Urinary bladder (tissue), 4 donors: Measurements from ENCODE around the gene HYI. TPM values are rescaled to one million over a fixed set of nuclear protein-coding genes. Genes with fewer than 3 reads are reported as not detected.
A peak's percentile ranks its signal among the peaks of the same experiment; 100 is the strongest.
"Not testable (repeated sequence)": the region's sequence is repeated elsewhere in the genome, so short reads cannot be mapped to it uniquely, and the experiment has no call there.

ENCODE experiments used
- DNase-seq: peaks from one replicate; pipeline ENCODE4 v3.0.0-alpha.2; 2015; ENCODE audit errors: extremely low spot score
- H3K27ac ChIP-seq: one replicate; pipeline ENCODE4 v1.5.1; 2013; ENCODE audit warnings: low read depth, mild to moderate bottlenecking, moderate library complexity
- H3K36me3 ChIP-seq: one replicate; pipeline ENCODE4 v1.6.1; 2013; ENCODE audit warnings: mild to moderate bottlenecking, moderate library complexity; ENCODE audit not compliant: insufficient read depth
- H3K4me1 ChIP-seq: one replicate; pipeline ENCODE4 v1.6.1; 2013; ENCODE audit warnings: mild to moderate bottlenecking, moderate library complexity; ENCODE audit not compliant: insufficient read depth
- H3K4me3 ChIP-seq: one replicate; pipeline ENCODE4 v1.5.1; 2013; ENCODE audit warnings: low read depth, low read length
- WGBS: extraction: QIAGEN DNeasy Blood & Tissue Kit; methylation state at CpG from one replicate; pipeline ENCODE4 v1.1.7; 2013; 5-methylcytosine and 5-hydroxymethylcytosine counted together
- polyA plus RNA-seq: library from polyadenylated mRNA; stranded (reverse); fragments of 200-250 nt; gene quantifications from one replicate; pipeline ENCODE4 v1.2.3, GENCODE V29; 2013
- total RNA-seq: library from RNA; depleted of rRNA; stranded (reverse); fragments of >200 nt; gene quantifications from one replicate; pipeline ENCODE4 v1.2.3, GENCODE V29; 2014
- donor health status: healthy with polysubstance abuse.
- donor health status: healthy.

The HYI gene, protein sequence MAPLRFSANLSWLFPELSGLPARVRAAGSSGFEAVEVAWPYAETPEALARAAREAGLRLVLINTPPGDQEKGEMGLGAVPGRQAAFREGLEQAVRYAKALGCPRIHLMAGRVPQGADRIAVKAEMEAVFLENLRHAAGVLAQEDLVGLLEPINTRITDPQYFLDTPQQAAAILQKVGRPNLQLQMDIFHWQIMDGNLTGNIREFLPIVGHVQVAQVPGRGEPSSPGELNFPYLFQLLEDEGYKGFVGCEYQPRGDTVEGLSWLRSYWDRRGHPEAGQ
- total RNA-seq (27.8 TPM), polyA plus RNA-seq (49.3 TPM)

DNA sequence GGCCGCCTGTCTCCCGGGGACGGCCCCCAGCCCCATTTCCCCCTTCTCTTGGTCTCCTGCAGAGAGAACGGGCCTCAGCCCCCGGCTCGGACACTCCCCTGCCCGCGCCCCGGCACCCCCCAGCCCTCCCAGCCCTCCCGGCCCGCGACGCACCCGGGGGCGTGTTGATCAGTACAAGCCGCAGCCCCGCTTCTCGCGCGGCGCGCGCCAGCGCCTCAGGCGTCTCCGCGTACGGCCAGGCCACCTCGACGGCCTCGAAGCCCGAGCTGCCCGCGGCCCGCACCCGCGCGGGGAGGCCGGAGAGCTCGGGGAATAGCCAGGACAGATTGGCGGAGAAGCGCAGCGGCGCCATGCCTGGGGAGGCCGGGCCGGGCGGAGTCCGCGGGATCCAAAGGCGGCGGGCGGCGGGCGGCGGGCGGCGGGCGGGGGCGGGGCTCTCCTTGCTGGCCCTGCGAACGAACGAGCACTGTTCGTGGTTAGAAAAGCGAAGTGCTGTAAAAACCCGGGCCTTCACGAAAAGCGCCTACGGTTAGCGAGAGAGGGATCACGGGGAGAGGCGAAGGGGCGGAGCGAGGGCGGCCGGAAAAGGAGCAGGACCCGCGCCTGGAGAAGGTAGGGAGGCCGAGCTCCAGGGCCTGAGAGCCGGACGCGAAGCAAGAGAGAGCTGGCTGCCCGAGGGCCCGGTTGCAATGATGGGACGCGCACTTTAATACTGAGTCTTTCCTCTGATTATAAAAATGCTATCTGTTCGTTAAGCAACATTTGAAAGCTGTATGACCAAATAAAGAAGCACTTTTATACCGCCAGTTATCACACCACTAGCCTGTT is at the start of gene HYI:
HYI (minus strand) TSS at position 490 of the 828 bp plus-strand sequence; CDS start at position 352, 138 bp downstream.
- peaks cover 7% of the 10 kb centered on the region for H3K36me3 ChIP-seq
- H3K4me1 ChIP-seq, result no peaks in the 10 kb centered on the region
- peak within 1 kb of the TSS; percentile 75 for H3K4me3 ChIP-seq
- WGBS, result under 1% methylated on average over 87 of the region's 87 CpGs
- peak; percentile 79 for DNase-seq
- H3K27ac ChIP-seq, result peak within 1 kb of the TSS; percentile 95

DNA sequence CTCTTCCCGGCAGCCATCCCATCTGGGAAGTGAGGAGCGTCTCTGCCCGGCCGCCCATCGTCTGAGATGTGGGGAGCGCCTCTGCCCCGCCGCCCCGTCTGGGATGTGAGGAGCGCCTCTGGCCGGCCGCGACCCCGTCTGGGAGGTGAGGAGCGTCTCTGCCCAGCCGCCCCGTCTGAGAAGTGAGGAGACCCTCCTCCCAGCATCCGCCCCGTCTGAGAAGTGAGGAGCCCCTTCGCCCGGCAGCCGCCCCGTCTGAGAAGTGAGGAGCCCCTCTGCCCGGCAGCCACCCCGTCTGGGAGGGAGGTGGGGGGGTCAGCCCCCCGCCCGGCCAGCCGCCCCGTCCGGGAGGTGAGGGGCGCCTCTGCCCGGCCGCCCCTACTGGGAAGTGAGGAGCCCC is 48.1 kb upstream of the HYI start:
- not testable (repeated sequence) for DNase-seq, H3K27ac ChIP-seq, H3K4me1 ChIP-seq, H3K36me3 ChIP-seq, H3K4me3 ChIP-seq
- WGBS, result 96% methylated on average over 22 of the region's 33 CpGs

DNA sequence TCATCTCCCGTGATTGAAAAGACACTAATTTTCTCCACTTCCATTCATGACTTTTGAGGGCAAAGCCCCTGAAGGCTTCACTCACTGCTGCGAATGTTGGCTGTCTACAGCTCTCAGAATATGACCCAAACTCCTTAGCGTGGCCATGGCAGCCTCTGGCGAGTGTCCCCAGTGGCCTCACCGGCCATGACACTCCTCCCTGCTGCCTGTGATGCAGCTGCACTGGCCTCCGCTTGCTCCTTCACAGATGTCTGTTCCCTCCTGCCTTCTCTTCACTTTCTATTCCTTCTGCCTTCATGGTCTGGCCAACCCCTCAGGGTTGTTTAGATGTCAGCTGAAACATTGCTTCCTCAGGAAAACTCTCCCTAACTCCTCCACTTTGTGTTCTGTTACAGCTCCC is 46.2 kb upstream of the HYI start:
- Histone ChIP-seq H3K27ac (no peak overlapping the region), H3K4me3 (no peak overlapping the region), H3K4me1 (no peaks in the 10 kb centered on the region), H3K36me3 (no peaks in the 10 kb centered on the region)
- 76% methylated on average over 6 of the region's 6 CpGs for WGBS
- DNase-seq, result no peak

DNA sequence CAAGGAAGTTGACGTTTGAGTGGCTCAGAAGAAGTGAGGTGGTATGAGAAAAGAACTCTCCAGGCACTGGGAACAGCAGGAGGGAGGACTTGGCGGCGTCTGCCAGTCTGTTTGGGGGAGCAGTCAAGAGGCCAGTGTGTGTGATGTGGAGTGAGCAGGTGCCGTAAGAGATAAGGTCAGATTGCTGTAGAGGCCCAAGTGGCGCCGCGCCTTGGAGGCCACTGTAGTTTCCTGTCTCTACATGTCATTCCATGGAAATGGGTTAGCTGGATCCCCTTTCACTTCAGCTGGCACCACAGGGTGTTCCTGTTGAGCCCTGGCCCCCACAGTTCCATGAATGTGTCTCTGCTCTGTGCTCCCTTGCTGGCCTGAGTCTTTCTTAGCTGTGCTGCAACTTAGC is 41.5 kb upstream of the HYI start:
- DNase-seq, result no peak
- 90% methylated on average over 7 of the region's 7 CpGs for WGBS
- Histone ChIP-seq H3K36me3 (no peaks in the 10 kb centered on the region), H3K4me1 (no peaks in the 10 kb centered on the region), H3K27ac (no peak overlapping the region), H3K4me3 (no peak overlapping the region)

DNA sequence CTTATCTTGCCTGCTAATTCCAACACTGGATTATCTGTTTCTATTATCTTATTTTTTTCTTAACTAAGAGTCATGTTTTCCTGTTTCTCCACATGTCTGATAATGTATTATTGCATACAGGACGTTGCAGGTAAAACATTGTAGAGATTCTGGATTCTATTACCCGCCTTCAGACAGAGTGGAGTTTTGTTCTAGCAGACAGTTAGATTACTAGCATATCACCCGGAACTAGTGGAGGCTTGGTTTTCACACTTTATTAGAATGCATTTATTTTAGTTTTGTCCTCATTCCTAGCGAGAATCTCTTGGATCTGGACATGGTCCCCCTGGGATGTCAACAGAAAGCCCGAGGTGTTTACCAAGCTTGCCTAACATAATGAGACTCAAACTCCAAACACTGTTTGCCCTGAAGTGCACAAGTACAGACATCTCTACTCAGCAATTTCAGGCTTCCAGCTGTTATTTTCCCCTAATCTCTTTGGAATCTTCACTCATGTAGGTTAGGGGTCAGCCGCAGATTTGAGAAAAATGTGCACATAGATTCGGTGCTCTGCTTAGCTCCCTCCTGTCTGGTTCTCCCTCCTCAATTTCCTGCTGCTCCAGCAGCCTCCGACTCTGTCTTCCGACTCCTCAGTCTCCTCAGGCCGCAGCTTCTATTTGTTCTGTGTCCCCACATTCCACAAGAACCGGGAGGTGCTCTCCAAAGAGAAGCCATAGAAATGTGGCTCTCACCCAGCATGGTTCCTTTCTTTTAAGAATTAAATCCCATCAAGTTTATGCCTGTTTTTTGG is 40.1 kb upstream of the HYI start:
- WGBS, result 37% methylated on average over 11 of the region's 11 CpGs
- no peak for DNase-seq
- no peak overlapping the region for H3K4me3 ChIP-seq
- no peak overlapping the region for H3K27ac ChIP-seq
- no peaks in the 10 kb centered on the region for H3K4me1 ChIP-seq
- H3K36me3 ChIP-seq, result no peaks in the 10 kb centered on the region

DNA sequence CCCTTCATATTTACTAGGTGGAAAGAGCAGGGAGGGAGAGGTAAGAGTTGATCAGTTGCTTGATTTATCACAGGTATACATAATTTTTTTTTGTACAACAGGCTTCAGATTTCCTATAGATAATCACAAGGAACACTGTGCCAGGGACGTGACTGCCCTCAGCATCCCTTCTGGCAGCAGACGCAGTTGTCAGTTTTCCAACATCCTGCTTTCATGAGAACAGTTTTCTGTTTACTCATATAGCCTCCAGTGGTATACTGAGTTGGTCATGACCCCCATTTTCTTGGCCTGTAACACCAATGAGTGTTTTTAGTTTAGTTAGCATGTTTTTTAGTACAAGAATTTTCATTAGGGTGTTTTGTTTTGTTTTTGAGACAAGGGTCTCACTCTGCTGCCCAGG is 39.1 kb upstream of the HYI start:
- no peak for DNase-seq

DNA sequence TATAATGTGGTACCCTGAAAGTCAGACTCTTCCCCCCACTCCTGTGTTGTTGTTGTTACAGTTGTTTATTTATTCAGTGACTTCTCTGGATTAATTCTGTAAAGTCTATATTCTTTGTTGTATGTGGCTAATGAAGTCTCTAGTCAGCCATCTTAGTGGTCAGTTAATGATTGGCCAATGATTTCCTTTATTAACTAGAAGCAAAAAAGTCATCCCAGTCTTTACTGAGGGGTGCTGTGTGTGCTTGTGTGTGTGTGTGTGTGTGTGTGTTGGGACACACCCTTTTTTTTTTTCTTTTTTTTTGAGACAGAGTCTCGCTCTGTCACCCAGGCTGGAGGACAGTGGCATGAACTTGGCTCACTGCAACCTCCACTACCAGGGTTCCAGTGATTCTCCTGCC is 37.3 kb upstream of the HYI start:
- WGBS, result 100% methylated on average over 1 of the region's 1 CpG

More for the DNA sequence above, 39.1 kb upstream of the HYI start:
- no peaks in the 10 kb centered on the region for H3K36me3 ChIP-seq
- H3K4me1 ChIP-seq, result no peaks in the 10 kb centered on the region
- WGBS, result 50% methylated on average over 2 of the region's 2 CpGs
- no peak overlapping the region for H3K4me3 ChIP-seq
- H3K27ac ChIP-seq, result no peak overlapping the region

DNA sequence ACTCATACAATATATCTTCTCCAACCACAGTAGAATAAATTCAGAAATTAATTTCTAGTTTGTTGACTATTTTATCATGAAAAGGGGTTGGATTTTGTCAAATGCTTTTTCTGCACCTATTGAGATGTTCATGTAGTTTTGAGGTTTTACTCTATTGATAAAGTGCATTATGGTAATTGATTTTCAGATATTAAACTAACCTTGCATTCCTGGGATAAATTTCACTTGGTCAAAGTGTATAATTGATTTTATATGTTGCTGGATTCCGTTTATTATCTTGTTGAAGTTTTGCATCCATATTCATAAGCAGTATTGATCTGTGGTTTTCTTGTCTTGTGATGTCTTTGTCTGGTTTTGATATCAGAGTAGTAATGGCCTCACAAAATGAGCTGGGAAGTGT is 34.4 kb upstream of the HYI start:
- H3K36me3 ChIP-seq, result no peaks in the 10 kb centered on the region
- H3K27ac ChIP-seq, result no peak overlapping the region
- H3K4me1 ChIP-seq, result no peaks in the 10 kb centered on the region
- H3K4me3 ChIP-seq, result no peak overlapping the region
- WGBS, result 79% methylated on average over 1 of the region's 1 CpG
- DNase-seq, result no peak

More for the DNA sequence above, 37.3 kb upstream of the HYI start:
- Histone ChIP-seq H3K4me3 (no peak overlapping the region), H3K36me3 (no peaks in the 10 kb centered on the region), H3K27ac (no peak overlapping the region), H3K4me1 (no peaks in the 10 kb centered on the region)
- no peak for DNase-seq

DNA sequence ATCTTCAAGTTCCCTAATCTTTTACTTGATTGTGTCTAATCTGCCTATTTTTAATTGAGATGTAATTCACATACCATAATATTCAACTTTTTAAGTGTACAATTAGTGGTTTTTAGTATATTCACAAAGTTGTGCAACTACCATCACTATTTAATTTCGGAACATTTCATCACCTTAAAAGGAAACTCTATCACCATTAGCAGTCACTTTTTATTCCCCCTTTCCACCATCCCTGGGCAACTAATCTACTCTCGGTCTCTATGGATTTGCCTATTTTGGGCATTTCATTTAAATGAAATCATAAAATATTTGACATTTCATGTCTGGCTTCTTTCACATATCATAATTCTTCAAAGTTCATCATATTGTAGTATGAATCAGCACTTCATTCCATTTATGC is 30.6 kb upstream of the HYI start:
- no peak for DNase-seq
- WGBS, result 92% methylated on average over 2 of the region's 2 CpGs
- no peak overlapping the region for H3K27ac ChIP-seq
- H3K4me1 ChIP-seq, result no peaks in the 10 kb centered on the region
- no peaks in the 10 kb centered on the region for H3K36me3 ChIP-seq
- no peak overlapping the region for H3K4me3 ChIP-seq

DNA sequence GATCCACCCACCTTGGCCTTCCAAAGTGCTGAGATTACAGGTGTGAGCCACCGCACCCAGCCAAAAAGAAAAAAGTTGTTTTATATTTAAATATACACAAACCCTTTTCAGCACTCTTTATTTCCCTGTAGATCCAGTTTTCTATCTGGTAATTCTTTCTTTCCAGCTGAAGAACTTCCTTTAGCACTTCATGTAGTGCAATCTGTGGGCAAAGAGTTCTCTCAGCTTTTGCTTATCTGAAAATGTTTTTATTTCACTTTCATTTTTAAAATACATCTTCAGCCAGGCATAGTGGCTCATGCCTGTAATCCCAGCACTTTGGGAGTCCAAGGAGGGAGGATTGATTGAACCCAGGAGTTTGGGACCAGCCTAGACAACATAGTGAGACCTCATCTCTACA is 28.5 kb upstream of the HYI start:
- 60% methylated on average over 1 of the region's 1 CpG for WGBS
- Histone ChIP-seq H3K36me3 (no peaks in the 10 kb centered on the region), H3K27ac (no peak overlapping the region), H3K4me3 (no peak overlapping the region), H3K4me1 (no peaks in the 10 kb centered on the region)
- DNase-seq, result no peak

DNA sequence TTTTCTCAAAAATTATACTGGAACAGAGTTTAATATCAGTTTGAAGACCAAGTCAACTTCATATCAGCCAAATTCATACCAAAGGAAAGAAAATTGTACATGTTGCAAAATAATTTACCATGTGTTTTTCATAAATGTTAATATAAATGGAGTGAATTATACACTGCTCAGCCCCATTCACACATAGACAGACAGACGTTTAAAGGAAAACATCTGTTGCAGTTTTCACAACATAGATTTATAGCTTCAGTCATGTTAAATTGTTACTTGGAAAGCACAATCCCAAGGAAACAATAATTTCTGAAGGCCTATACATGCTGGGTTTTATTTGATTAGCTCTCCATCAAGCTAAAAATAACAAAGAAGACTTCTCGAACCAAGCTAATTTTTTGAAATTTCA is 27.8 kb upstream of the HYI start:
- Histone ChIP-seq H3K4me3 (no peak overlapping the region), H3K4me1 (no peaks in the 10 kb centered on the region), H3K36me3 (no peaks in the 10 kb centered on the region), H3K27ac (no peak overlapping the region)
- WGBS, result 68% methylated on average over 2 of the region's 2 CpGs
- no peak for DNase-seq

DNA sequence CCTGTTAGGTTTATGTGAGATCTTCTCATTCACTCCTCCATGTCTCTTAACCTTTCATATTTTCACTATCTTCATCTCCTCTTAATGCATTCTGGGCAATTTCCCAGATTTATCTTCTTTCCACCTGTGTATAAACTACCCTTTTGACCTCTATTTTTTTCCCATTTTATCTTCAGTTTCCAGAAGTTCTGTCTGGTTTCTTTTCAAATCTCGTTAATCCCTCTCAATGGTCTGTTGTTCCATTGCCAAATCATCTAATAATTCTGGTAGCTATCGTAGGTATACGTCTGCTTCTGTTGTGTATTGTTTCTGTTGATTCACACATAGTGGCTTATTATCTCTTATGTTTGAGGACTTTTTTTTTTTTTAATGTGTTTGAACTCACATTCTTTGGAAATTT is 25.7 kb upstream of the HYI start:
- WGBS, result 66% methylated on average over 3 of the region's 3 CpGs
- Histone ChIP-seq H3K27ac (no peak overlapping the region), H3K36me3 (no peaks in the 10 kb centered on the region), H3K4me3 (no peak overlapping the region), H3K4me1 (no peaks in the 10 kb centered on the region)
- no peak for DNase-seq

DNA sequence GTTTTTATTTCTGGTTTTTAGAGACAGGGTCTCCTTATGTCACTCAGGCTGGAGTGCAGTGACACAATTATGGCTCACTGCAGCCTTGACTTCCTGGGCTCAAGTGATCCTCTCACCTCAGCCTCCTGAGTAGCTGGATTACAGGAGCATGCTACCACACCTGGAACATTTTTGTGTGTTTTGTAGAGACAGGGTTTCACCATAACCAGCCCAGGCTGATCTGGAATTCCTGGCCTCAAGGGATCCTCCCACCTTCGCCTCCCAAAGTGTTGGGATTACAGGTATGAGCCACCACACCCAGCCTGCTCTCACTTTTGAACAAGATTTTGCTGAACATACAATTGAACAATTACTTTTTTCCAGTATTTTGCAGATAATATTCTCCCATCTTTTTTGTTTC is 24.0 kb upstream of the HYI start:
- DNase-seq, result no peak
- no peaks in the 10 kb centered on the region for H3K36me3 ChIP-seq
- 91% methylated on average over 1 of the region's 1 CpG for WGBS
- H3K27ac ChIP-seq, result no peak overlapping the region
- H3K4me3 ChIP-seq, result no peak overlapping the region
- H3K4me1 ChIP-seq, result no peaks in the 10 kb centered on the region
